Body of pancreas (tissue), 4 donors: ENCODE data around the gene C4orf50. TPM values are rescaled to one million over a fixed set of nuclear protein-coding genes. Genes with fewer than 3 reads are reported as not detected.

ENCODE experiments used
- ATAC-seq: fragments of 150-250 bp; one replicate; pipeline ENCODE4 v1.9.1; 2016
- DNase-seq, 4 donors: peaks; one replicate each; pipeline ENCODE4 v3.0.0-alpha.2; 2019
- H3K27ac ChIP-seq, 4 donors: fragments of 200-600 bp; sonication (generic); 1 replicate in 3 of 4; 2 replicates in 1 of 4; pipeline versions ENCODE4 v1.5.1 to v1.6.1; 2016 to 2019; ENCODE audit warnings: mild to moderate bottlenecking in 1 of 4, mixed read lengths in 1 of 4, moderate library complexity in 1 of 4
- H3K27me3 ChIP-seq, 2 donors: fragments of 200-600 bp; sonication (generic); one replicate each; pipeline ENCODE4 v1.6.0; 2016; ENCODE audit warnings: mild to moderate bottlenecking in 1 of 2
- H3K36me3 ChIP-seq, 2 donors: fragments of 200-600 bp; sonication (generic); replicated peaks in 1 of 2; 2 replicates each; pipeline ENCODE4 v1.5.1; 2016; ENCODE audit warnings: low read depth in 2 of 2; ENCODE audit not compliant: insufficient read depth in 1 of 2
- H3K4me1 ChIP-seq: fragments of 200-600 bp; sonication (generic); one replicate; pipeline ENCODE4 v1.6.0; 2016
- H3K4me3 ChIP-seq, 2 donors: fragments of 200-600 bp; sonication (generic); 1 replicate in 1 of 2; 2 replicates in 1 of 2; pipeline ENCODE4 v1.5.1; 2016 to 2019
- H3K9me3 ChIP-seq, 3 donors: fragments of 200-600 bp; sonication (generic); 1 replicate in 2 of 3; 2 replicates in 1 of 3; pipeline ENCODE4 v1.5.1; 2016
- POLR2A ChIP-seq, 3 donors: fragments of 450-650 bp; IDR thresholded peaks; one replicate each; pipeline ENCODE4 v1.6.1; 2016; ENCODE audit warnings: antibody characterized with exemption in 3 of 3, mild to moderate bottlenecking in 2 of 3
- WGBS, 2 donors: methylation state at CpG; one replicate each; pipeline ENCODE4 v1.1.5; 2017; 5-methylcytosine and 5-hydroxymethylcytosine counted together
- intact Hi-C: fragments of 100-400 bp; cut with DNase I; formaldehyde crosslinking; loops from one replicate; pipeline ENCODE4 v1.15.1; 2023
- total RNA-seq, 2 donors: library from RNA; depleted of rRNA; stranded (reverse); fragments of >200 nt; gene quantifications; one replicate each; pipeline ENCODE4 v1.1.0, GENCODE V29; 2016
- TF ChIP-seq, protein P1 (sequence below), 7 experiments: fragments of 450-650 bp in 4 of 7; fragments of 200-600 bp in 3 of 7; sonication (generic) in 3 of 7; IDR thresholded peaks; one replicate each; pipeline ENCODE4 v1.5.1; 2016 to 2019; ENCODE audit warnings: antibody characterized with exemption in 7 of 7

The C4orf50 gene
- total RNA-seq, 2 donors from 2014 or later, result 0.26 TPM; not detected in 1

DNA sequence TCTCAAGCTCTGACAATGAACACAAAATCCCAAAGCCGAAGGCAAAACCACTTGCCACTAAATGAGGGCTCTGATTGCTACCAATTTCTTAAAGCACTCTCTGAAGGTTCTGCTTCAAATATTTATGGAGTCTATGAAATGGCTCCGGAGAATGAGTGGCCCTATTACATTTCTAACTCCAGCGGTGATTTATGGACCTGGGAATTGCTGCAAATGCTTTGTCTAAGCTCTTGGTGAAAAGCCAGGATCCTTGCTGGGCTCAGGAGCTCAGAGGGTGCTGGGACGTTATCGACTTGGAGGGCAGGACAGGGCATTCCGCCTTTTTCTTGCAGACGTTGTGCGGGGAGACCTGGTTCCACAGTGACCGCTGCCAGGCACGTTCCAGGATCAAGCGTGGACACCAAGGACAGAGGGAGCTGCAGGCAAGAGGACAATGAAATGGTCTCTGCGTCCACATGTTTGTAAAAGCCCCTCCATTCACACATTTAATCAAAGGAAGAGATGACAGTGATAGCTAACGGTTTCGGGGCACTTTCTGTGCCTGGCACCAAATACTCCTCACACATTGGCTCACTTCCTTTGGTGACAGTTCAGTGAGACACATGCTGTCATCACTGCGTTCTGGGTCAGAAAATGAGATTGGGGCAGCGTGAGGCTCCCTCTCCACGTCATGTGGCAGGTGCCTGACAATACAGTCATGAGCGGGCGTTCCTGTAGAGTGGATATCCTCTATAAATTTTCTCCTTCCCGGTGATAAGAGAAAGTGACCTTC is 58.8 kb downstream of the C4orf50 start:
- intact Hi-C loops, result no loop called here
- Histone ChIP-seq H3K4me1 (peaks cover 22% of the 10 kb centered on the region), H3K9me3 (no peaks in the 10 kb centered on the region), H3K27ac (no peak overlapping the region), H3K4me3 (no peak overlapping the region), H3K27me3 (no peaks in the 10 kb centered on the region), H3K36me3 (no peaks in the 10 kb centered on the region)
- no peak for DNase-seq
- TF ChIP-seq, protein P1, sequence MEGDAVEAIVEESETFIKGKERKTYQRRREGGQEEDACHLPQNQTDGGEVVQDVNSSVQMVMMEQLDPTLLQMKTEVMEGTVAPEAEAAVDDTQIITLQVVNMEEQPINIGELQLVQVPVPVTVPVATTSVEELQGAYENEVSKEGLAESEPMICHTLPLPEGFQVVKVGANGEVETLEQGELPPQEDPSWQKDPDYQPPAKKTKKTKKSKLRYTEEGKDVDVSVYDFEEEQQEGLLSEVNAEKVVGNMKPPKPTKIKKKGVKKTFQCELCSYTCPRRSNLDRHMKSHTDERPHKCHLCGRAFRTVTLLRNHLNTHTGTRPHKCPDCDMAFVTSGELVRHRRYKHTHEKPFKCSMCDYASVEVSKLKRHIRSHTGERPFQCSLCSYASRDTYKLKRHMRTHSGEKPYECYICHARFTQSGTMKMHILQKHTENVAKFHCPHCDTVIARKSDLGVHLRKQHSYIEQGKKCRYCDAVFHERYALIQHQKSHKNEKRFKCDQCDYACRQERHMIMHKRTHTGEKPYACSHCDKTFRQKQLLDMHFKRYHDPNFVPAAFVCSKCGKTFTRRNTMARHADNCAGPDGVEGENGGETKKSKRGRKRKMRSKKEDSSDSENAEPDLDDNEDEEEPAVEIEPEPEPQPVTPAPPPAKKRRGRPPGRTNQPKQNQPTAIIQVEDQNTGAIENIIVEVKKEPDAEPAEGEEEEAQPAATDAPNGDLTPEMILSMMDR (IDR thresholded peaks at IDR 0.05), result no peak
- no peak for TF ChIP-seq POLR2A (IDR thresholded peaks at IDR 0.05)
- 47 to 49% methylated on average over 12 to 20 of the region's 20 CpGs for WGBS, 2 donors
- no peak for ATAC-seq

DNA sequence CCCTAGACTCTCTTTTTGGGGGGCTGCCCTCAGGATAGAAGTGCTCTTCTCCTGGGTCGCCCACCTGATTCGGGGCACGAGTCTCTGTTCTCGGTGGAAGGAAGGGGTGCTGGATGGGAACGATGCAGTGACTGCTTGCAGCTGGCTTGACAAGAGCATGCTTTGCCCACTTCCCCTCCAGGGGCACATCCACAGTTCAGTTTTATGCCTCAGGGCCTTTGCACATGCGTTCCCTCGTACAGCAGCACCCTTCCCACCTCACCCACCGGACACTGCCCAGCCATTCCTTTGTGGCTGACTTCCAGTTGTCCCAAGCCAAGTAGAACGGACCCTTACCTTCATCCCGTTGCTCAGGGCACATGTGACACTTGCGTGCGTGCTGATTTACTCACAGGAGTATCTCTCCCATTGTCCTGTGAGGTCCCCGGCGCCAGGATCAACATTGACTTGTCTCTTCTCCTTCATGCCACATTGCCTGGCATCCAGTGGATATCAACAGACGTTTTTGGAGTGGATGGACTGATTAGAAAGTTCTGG is 60.0 kb downstream of the C4orf50 start:
- Histone ChIP-seq H3K36me3 (no peaks in the 10 kb centered on the region), H3K4me1 (peaks cover 22% of the 10 kb centered on the region), H3K4me3 (no peak overlapping the region), H3K27me3 (no peaks in the 10 kb centered on the region), H3K27ac (no peak overlapping the region), H3K9me3 (no peaks in the 10 kb centered on the region)
- WGBS, 2 donors, result 76% methylated on average over 10 to 15 of the region's 15 CpGs
- TF ChIP-seq, protein P1 (IDR thresholded peaks at IDR 0.05), result no peak
- no peak for TF ChIP-seq POLR2A (IDR thresholded peaks at IDR 0.05)
- no peak for DNase-seq
- ATAC-seq, result no peak
- intact Hi-C loops, result no loop called here

GRCh38 chr4:5957076-5957475 is 61.2 kb downstream of the C4orf50 start:
- H3K4me3 ChIP-seq, result no peak overlapping the region
- DNase-seq, result peak in 1 of 4 donors; percentile 25
- WGBS, 2 donors, result 49 to 68% methylated on average over 2 to 16 of the region's 16 CpGs
- intact Hi-C loops, result no loop called here
- TF ChIP-seq POLR2A (IDR thresholded peaks at IDR 0.05), result no peak
- TF ChIP-seq, protein P1 (IDR thresholded peaks at IDR 0.05), result no peak
- H3K36me3 ChIP-seq, result no peaks in the 10 kb centered on the region
- ATAC-seq, result no peak
- no peaks in the 10 kb centered on the region for H3K27me3 ChIP-seq
- H3K4me1 ChIP-seq, result peaks cover 22% of the 10 kb centered on the region
- peak overlapping the region in 3 of 4 donors; percentile 7 to 52 (median 13) for H3K27ac ChIP-seq
- H3K9me3 ChIP-seq, result no peaks in the 10 kb centered on the region

DNA sequence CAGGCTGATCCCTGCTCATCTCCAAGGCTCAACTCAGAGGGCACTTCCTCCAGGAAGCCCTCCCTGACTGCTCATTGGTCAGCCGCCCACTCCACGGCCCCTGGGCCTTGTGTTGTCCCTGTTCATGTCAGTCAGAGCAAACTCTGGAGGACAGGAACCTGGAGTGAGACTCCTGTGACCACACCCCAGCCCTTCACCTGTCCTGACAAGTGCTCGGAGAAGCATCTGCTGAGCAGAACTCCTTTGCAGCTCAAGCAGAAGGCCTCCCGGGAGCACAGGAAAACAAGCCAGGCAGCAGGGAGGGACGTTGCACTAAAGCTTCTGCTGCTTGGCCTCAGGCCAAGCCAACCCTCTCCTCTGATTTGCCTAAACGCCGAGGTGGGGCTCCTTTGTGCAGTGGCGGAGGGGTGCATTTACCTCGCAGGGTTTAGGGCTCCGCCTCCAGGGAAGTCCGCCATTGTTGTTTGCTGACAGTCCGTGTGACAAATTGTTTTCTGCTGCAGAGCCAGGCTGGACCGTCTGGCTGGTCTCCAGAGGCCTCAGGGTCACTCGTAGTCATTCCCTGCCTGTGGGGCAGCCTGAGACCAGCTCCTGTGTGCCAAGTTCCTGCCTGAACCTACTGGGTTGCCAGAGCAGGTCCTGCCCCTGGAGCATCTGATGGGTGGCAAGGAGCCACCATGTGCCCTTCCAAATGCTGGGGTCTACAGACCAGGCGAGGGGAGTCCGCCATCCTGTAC is 61.8 kb downstream of the C4orf50 start:
- ATAC-seq (peak; percentile 86), DNase-seq (peak; percentile 75 to 88 (median 86))
- no peaks in the 10 kb centered on the region for H3K27me3 ChIP-seq
- H3K9me3 ChIP-seq, result no peaks in the 10 kb centered on the region
- WGBS, 2 donors, result 16 to 65% methylated on average over 2 to 16 of the region's 16 CpGs
- intact Hi-C loops, result no loop called here
- H3K4me1 ChIP-seq, result peaks cover 22% of the 10 kb centered on the region
- TF ChIP-seq, protein P1 (IDR thresholded peaks at IDR 0.05), result no peak
- TF ChIP-seq POLR2A (IDR thresholded peaks at IDR 0.05), result peak in 1 of 3 donors; percentile 7
- H3K36me3 ChIP-seq, result no peaks in the 10 kb centered on the region
- no peak overlapping the region for H3K4me3 ChIP-seq
- peak overlapping the region in 3 of 4 donors; percentile 31 to 52 (median 51) for H3K27ac ChIP-seq
